ENCODE results near the gene SSR3. TPM values are rescaled to one million over a fixed set of nuclear protein-coding genes. Genes with fewer than 3 reads are reported as not detected.

The SSR3 gene
- total and polyA plus RNA-seq, 2 of the 8 experiments (the other 6 are each of a cell fraction or from before 2014, with no cell fraction given) = 92.7 to 208 TPM

DNA sequence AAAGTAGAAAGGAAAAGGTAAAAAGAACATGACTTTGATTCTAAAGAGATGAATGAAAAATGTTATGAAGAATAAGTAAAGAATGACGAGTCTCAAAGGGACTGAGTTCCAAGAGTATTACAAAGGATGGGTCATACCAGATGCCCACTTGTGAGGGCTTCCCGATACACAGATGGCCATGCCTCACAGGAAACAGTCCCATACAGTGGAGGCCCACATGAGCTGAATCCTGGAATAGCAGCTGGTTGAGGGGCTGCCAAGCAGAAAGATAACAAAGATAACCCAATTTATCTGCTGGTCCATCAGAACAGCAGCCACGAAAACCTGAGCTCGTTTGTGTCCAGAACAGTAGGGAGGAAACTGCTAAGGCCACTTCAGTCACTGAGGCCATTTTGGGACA lies 3.7 kb downstream of the SSR3 start:
- no peak overlapping the region for H3K9ac ChIP-seq (replicated peaks in 1 of 4; ENCODE audit: extremely low read depth in 1 of 4, low read depth in 3 of 4, low read length in 3 of 4)
- no peak overlapping the region for H3K4me2 ChIP-seq (ENCODE audit: insufficient read depth in 1 of 2, low read depth in 2 of 2, low read length in 2 of 2)
- DNase-seq (ENCODE audit: low read depth in 1 of 2, low spot score in 2 of 2) (no peak), FAIRE-seq (no peak)
- peaks cover 0 to 2% (median 0%) of the 10 kb centered on the region in 4 experiments; a peak in 2 of 7 replicates for H3K4me1 ChIP-seq (replicated peaks in 1 of 4; ENCODE audit: control insufficient read depth in 3 of 4, insufficient read depth in 4 of 4, low read length in 3 of 4)
- H3K79me2 ChIP-seq (ENCODE audit: control insufficient read depth in 1 of 2, insufficient read depth in 2 of 2, low read length in 2 of 2) = peaks cover 27 to 87% of the 10 kb centered on the region in 2 experiments
- H3K27me3 ChIP-seq (replicated peaks in 1 of 4; ENCODE audit: control insufficient read depth in 3 of 4, extremely low read depth in 1 of 4, insufficient read depth in 3 of 4, low read length in 3 of 4) = no peaks in the 10 kb centered on the region
- H3K14ac ChIP-seq (ENCODE audit: insufficient read length) = no peak overlapping the region
- H3K18ac ChIP-seq (ENCODE audit: extremely low read depth, low read length) = no peak overlapping the region
- H3K79me1 ChIP-seq (ENCODE audit: low read depth, low read length) = no peaks in the 10 kb centered on the region; the same call in 1 of the 2 replicates
- peaks cover 0 to 8% of the 10 kb centered on the region in 2 experiments for H4K20me1 ChIP-seq (replicated peaks in 1 of 2; ENCODE audit: control insufficient read depth in 1 of 2, insufficient read depth in 2 of 2, low read length in 2 of 2)
- CTCF ChIA-PET (ENCODE audit: partially characterized antibody) = interaction anchor here (0.7 to 0.9 kb wide), 3 partner anchors 51 to 575 kb away, joined by 3 read pairs; no protein-coding TSS in a partner anchor
- H4K8ac ChIP-seq (ENCODE audit: extremely low read depth, insufficient read depth, low read length) = no peak overlapping the region
- H3K4ac ChIP-seq (replicated peaks; ENCODE audit: insufficient read length, low read depth, low read length) = no peak overlapping the region
- no peak overlapping the region for H2AK5ac ChIP-seq (ENCODE audit: low read depth, low read length)
- peaks cover 4% of the 10 kb centered on the region for H3K23me2 ChIP-seq (ENCODE audit: low read depth, low read length)
- POLR2A ChIA-PET (ENCODE audit: partially characterized antibody) = interaction anchor here (1.2 kb wide), 1 partner anchor 13 kb away, joined by 4 read pairs; no protein-coding TSS in a partner anchor
- H2BK15ac ChIP-seq (ENCODE audit: low read length) = no peak overlapping the region
- H2BK5ac ChIP-seq (ENCODE audit: low read depth, low read length) = no peak overlapping the region
- no peak overlapping the region for H2BK20ac ChIP-seq (ENCODE audit: low read length)
- H3K56ac ChIP-seq (replicated peaks; ENCODE audit: insufficient read length, low read depth, low read length) = no peak overlapping the region
- H4K91ac ChIP-seq (replicated peaks; ENCODE audit: insufficient read length, low read length) = no peak overlapping the region
- H2AFZ ChIP-seq (ENCODE audit: low read length) = no peak overlapping the region
- no peak overlapping the region for H3K23ac ChIP-seq (ENCODE audit: insufficient read length)
- no peak overlapping the region for H3K4me3 ChIP-seq (ENCODE audit: extremely low read depth in 1 of 4, insufficient read depth in 2 of 4, low read depth in 3 of 4, low read length in 4 of 4)
- TF ChIP-seq TAF1 (IDR thresholded peaks at IDR 0.05; ENCODE audit: low read depth, low read length) (no peak), PHF8 (conservative IDR thresholded peaks at IDR 0.05; ENCODE audit: low read depth, low read length) (no peak)
- H2BK12ac ChIP-seq (ENCODE audit: low read depth, low read length) = no peak overlapping the region
- H3K36me3 ChIP-seq (ENCODE audit: control insufficient read depth in 2 of 4, insufficient read depth in 4 of 4, low read length in 3 of 4) = peaks cover 23 to 64% (median 35%) of the 10 kb centered on the region in 4 experiments
- no peak overlapping the region for H4K5ac ChIP-seq (ENCODE audit: insufficient read length, low read depth, low read length)
- H3K9me3 ChIP-seq (ENCODE audit: insufficient read depth in 2 of 2, low read depth in 1 of 2, low read length in 1 of 2) = no peaks in the 10 kb centered on the region
- WGBS, 2 experiments (ENCODE audit: extremely low coverage in 1 of 2, insufficient coverage in 1 of 2, insufficient read length in 1 of 2, insufficient replicate concordance in 2 of 2, low coverage in 1 of 2, low lambda C conversion rate in 2 of 2, missing lambda C conversion rate in 1 of 2) = 90% methylated on average over 4 of the region's 4 CpGs; no CpG with 5 or more reads in 1 of the 2 experiments
- H2BK120ac ChIP-seq (replicated peaks; ENCODE audit: low read depth, low read length) = no peak overlapping the region
- no peak overlapping the region for H3K27ac ChIP-seq (ENCODE audit: low read depth, low read length)
